H1 (cell line): ENCODE measurements around the gene ZW10. TPM values are rescaled to one million over a fixed set of nuclear protein-coding genes. Genes with fewer than 3 reads are reported as not detected.

Experiments used
- CBX8 ChIP-seq: fragments of 300-800, 300-1000 bp; sonication (generic); IDR thresholded peaks from 2 replicates; pipeline ENCODE4 v1.7.1; 2016; ENCODE audit warnings: low read depth, low read length, borderline replicate concordance
- HDAC2 ChIP-seq, 2 experiments: fragments of 300-600 bp in 1 of 2; sonication (generic) in 1 of 2; IDR thresholded peaks; 2 replicates each; pipeline ENCODE4 v1.6.1; 2011 to 2012; ENCODE audit warnings: low read depth in 2 of 2, low read length in 2 of 2, mild to moderate bottlenecking in 2 of 2, moderate library complexity in 2 of 2, borderline replicate concordance in 1 of 2, inconsistent platforms in 1 of 2
- JUND ChIP-seq: IDR thresholded peaks from 2 replicates; pipeline ENCODE4 v1.6.1; 2011; ENCODE audit warnings: mild to moderate bottlenecking, improper control_type of control experiment, low read length
- POLR2A ChIP-seq, 2 experiments: IDR thresholded peaks; 1 replicate in 1 of 2; 2 replicates in 1 of 2; pipeline ENCODE4 v1.6.1; 2011; ENCODE audit warnings: low read depth in 2 of 2, low read length in 2 of 2, mild to moderate bottlenecking in 2 of 2; ENCODE audit errors: control extremely low read depth in 1 of 2
- RFX5 ChIP-seq: IDR thresholded peaks from 2 replicates; pipeline ENCODE4 v1.6.1; 2011; ENCODE audit warnings: low read depth, low read length, improper control_type of control experiment, borderline replicate concordance
- RXRA ChIP-seq: IDR thresholded peaks from 2 replicates; pipeline ENCODE4 v1.6.1; 2011; ENCODE audit warnings: low read depth, mild to moderate bottlenecking, low read length, moderate library complexity; ENCODE audit not compliant: insufficient read depth
- SRF ChIP-seq: IDR thresholded peaks from 2 replicates; pipeline ENCODE4 v1.6.1; 2011; ENCODE audit warnings: mild to moderate bottlenecking, low read depth, low read length, moderate library complexity
- polyA plus RNA-seq, 7 experiments: library from polyadenylated mRNA; depleted of rRNA in 3 of 7; stranded (reverse) in 5 of 7; unstranded in 2 of 7; fragments of >200 nt in 5 of 7; fragments of 200-250 nt in 2 of 7; gene quantifications; 1 replicate in 5 of 7; 2 replicates in 1 of 7; 4 replicates in 1 of 7; pipeline versions ENCODE4 v1.2.1 to v1.2.3, GENCODE V29; 2011 to 2013; ENCODE audit warnings: missing spikeins in 2 of 7, mixed read lengths in 2 of 7
- total RNA-seq: library from RNA; stranded (reverse); fragmentation: NEBNext Ultra II Directional; extraction: Animal tissue kit (Norgen Biotek cat#: 25700); gene quantifications from 2 replicates; pipeline ENCODE4 v1.2.1, GENCODE V29; 2021

Gene ZW10
- total and polyA plus RNA-seq, 2 of the 8 experiments (the other 6 are each of a cell fraction or from before 2014, with no cell fraction given): 9.0 to 25.3 TPM

GRCh38 chr11:113722221-113722620 lies 51.3 kb downstream of the ZW10 start (continued):
- no peak for TF ChIP-seq RFX5
- no peak for TF ChIP-seq HDAC2 (IDR thresholded peaks at IDR 0.05; ENCODE audit: borderline replicate concordance in 1 of 2, low read depth in 2 of 2, low read length in 2 of 2)
- TF ChIP-seq CBX8: no peak
- no peak for TF ChIP-seq RXRA
- no peak for TF ChIP-seq POLR2A (IDR thresholded peaks at IDR 0.05; ENCODE audit: control extremely low read depth in 1 of 2, low read depth in 2 of 2, low read length in 2 of 2)
- TF ChIP-seq SRF: no peak
- no peak for TF ChIP-seq JUND
